ENCODE results near the gene STAMBPL1.

DNA sequence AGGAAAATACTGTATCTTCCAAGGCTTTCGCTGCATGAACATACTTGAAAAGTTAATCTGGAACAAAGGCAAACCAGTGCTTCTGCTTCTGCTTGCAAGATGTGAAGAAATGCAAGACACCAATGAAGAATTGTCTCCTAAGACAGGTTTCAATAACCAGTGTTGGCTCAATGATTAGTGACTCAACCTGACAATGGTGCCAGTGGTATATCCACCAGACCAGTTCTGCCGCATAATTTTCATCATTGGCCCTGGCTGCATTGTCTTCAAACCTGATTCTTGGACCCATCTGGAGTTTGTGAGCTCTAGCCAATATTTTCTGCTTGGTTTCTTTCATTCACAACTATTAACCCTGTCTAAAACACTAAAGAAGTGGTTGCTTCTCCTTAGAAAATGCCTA lies 13.6 kb upstream of the STAMBPL1 start:
- TF ChIP-seq SUZ12 (IDR thresholded peaks at IDR 0.05; ENCODE audit: extremely low read depth, insufficient read depth, insufficient read length): no peak
- TF ChIP-seq ZNF274 (IDR thresholded peaks at IDR 0.05; ENCODE audit: low read depth, low read length): no peak
- no peak for TF ChIP-seq YY1 (IDR thresholded peaks at IDR 0.05; ENCODE audit: insufficient read depth, insufficient read length)

Data from NT2/D1 (cell line).